A549 (cell line): Measurements from ENCODE around the gene IL6ST. TPM values are rescaled to one million over a fixed set of nuclear protein-coding genes. Genes with fewer than 3 reads are reported as not detected.
A peak's percentile ranks its signal among the peaks of the same experiment; 100 is the strongest.

Source experiments
- ATAC-seq, 2 experiments: fragments of 200-7000 bp in 1 of 2; fragments of >200 bp in 1 of 2; cut with Nextera tagmentation in 1 of 2; cut with Tn5 transposase in 1 of 2; 3 replicates each; pipeline versions ENCODE4 v1.8.0 to v1.9.1; 2018 to 2020; ENCODE audit warnings: mild to moderate bottlenecking in 1 of 2, moderate library complexity in 1 of 2
- CTCF ChIA-PET: fragments of 300-600 bp; sonication (Branson Sonifier 250); formaldehyde crosslinking; extraction: SDS; loops from one replicate; lab custom pipeline; 2021; ENCODE audit warnings: antibody characterized with exemption, inconsistent platforms; lab: Yijun Ruan, JAX
- POLR2A ChIA-PET: fragments of 350-600 bp; formaldehyde crosslinking; extraction: SDS; loops from one replicate; lab custom pipeline; 2021; ENCODE audit warnings: antibody characterized with exemption, inconsistent platforms; lab: Yijun Ruan, JAX
- DNase-seq, 2 experiments: peaks; one replicate each; pipeline versions ENCODE4 v3.0.0 to v3.0.0-alpha.2; 2011 to 2016; ENCODE audit warnings: low read depth in 1 of 2, low spot score in 1 of 2
- FAIRE-seq: peaks from 2 replicates; lab custom pipeline; 2011; peaks lifted over from hg19 to GRCh38; lab: Jason Lieb, UNC
- H3K27ac ChIP-seq, 2 experiments: fragments of >200 bp; sonication (Bioruptor Twin); formaldehyde crosslinking; 3 replicates each; pipeline ENCODE4 v1.5.1; 2016 to 2017
- H3K4me1 ChIP-seq: fragments of >200 bp; sonication (Bioruptor Twin); formaldehyde crosslinking; 3 replicates; pipeline ENCODE4 v1.6.1; 2016
- H3K4me2 ChIP-seq: fragments of >200 bp; sonication (Bioruptor Twin); formaldehyde crosslinking; 3 replicates; pipeline ENCODE4 v1.6.1; 2016
- H3K4me3 ChIP-seq: fragments of >200 bp; sonication (Bioruptor Twin); formaldehyde crosslinking; 3 replicates; pipeline ENCODE4 v1.5.1; 2016
- H3K9me3 ChIP-seq: fragments of >200 bp; sonication (Bioruptor Twin); formaldehyde crosslinking; 3 replicates; pipeline ENCODE4 v1.6.1; 2016
- BHLHE40 ChIP-seq: IDR thresholded peaks from 2 replicates; pipeline ENCODE4 v1.6.1; 2012; ENCODE audit warnings: low read depth, low read length, inconsistent platforms
- CEBPB ChIP-seq, 2 experiments: fragments of >200 bp in 1 of 2; sonication (Bioruptor Twin) in 1 of 2; formaldehyde crosslinking in 1 of 2; IDR thresholded peaks; 2 replicates each; pipeline ENCODE4 v1.6.1; 2012 to 2016
- CHD4 ChIP-seq: fragments of 200-600 bp; sonication (generic); IDR thresholded peaks from 2 replicates; pipeline ENCODE4 v1.6.1; 2016; ENCODE audit warnings: antibody characterized with exemption, mild to moderate bottlenecking, borderline replicate concordance
- CTCF ChIP-seq: fragments of >200 bp; sonication (Bioruptor Twin); formaldehyde crosslinking; IDR thresholded peaks from 3 replicates; pipeline ENCODE4 v1.5.1; 2016
- EHF ChIP-seq: fragments of 250-450 bp; sonication (Bioruptor Pico); IDR thresholded peaks from 2 replicates; pipeline ENCODE4 v1.5.0; 2020; ENCODE audit warnings: mild to moderate bottlenecking
- EHMT2 ChIP-seq: fragments of 200-600 bp; sonication (generic); IDR thresholded peaks from 2 replicates; pipeline ENCODE4 v1.6.1; 2016; ENCODE audit warnings: antibody characterized with exemption, low read depth, mild to moderate bottlenecking, moderate library complexity
- FOSB ChIP-seq: fragments of 250-450 bp; sonication (Bioruptor Pico); IDR thresholded peaks from 2 replicates; pipeline ENCODE4 v1.5.0; 2020; ENCODE audit warnings: mild to moderate bottlenecking, moderate library complexity
- FOSL2 ChIP-seq, 2 experiments: fragments of 450-650 bp in 1 of 2; fragments of >200 bp in 1 of 2; sonication (Bioruptor Twin) in 1 of 2; formaldehyde crosslinking; IDR thresholded peaks; 2 replicates each; pipeline versions ENCODE4 v1.5.0 to v1.6.1; 2016 to 2020; ENCODE audit warnings: mild to moderate bottlenecking in 1 of 2, moderate library complexity in 1 of 2
- HOXB13 ChIP-seq: fragments of 250-450 bp; sonication (Bioruptor Pico); IDR thresholded peaks from 2 replicates; pipeline ENCODE4 v1.5.0; 2020; ENCODE audit warnings: low read depth, mild to moderate bottlenecking, moderate library complexity
- JUNB ChIP-seq: fragments of >200 bp; sonication (Bioruptor Twin); formaldehyde crosslinking; IDR thresholded peaks from 2 replicates; pipeline ENCODE4 v1.6.1; 2016
- KDM1A ChIP-seq: fragments of 200-600 bp; sonication (generic); IDR thresholded peaks from 2 replicates; pipeline ENCODE4 v1.6.1; 2016; ENCODE audit warnings: low read depth, mild to moderate bottlenecking
- MAFK ChIP-seq: fragments of 450-650 bp; IDR thresholded peaks from 2 replicates; pipeline ENCODE4 v1.6.1; 2014; ENCODE audit not compliant: partially characterized antibody
- PHF8 ChIP-seq: fragments of 200-600 bp; sonication (generic); IDR thresholded peaks from 2 replicates; pipeline ENCODE4 v1.6.1; 2016; ENCODE audit warnings: low read depth, mild to moderate bottlenecking, antibody characterized with exemption, moderate library complexity, borderline replicate concordance
- RAD21 ChIP-seq, 2 experiments: fragments of >200 bp in 1 of 2; sonication (Bioruptor Twin) in 1 of 2; formaldehyde crosslinking in 1 of 2; IDR thresholded peaks in 1 of 2; conservative IDR thresholded peaks in 1 of 2; 2 replicates in 1 of 2; 3 replicates in 1 of 2; pipeline ENCODE4 v1.6.1; 2012 to 2018; ENCODE audit warnings: inconsistent platforms in 1 of 2
- RARB ChIP-seq: fragments of 250-450 bp; sonication (Bioruptor Pico); IDR thresholded peaks from 2 replicates; pipeline ENCODE4 v1.8.0; 2021; ENCODE audit warnings: mild to moderate bottlenecking, moderate library complexity
- SMC3 ChIP-seq: fragments of >200 bp; sonication (Bioruptor Twin); formaldehyde crosslinking; IDR thresholded peaks from 3 replicates; pipeline ENCODE4 v1.6.1; 2018; ENCODE audit warnings: inconsistent platforms
- WGBS: methylation state at CpG from one replicate; pipeline ENCODE4 v1.1.6; 2017; ENCODE audit errors: missing lambda C conversion rate; 5-methylcytosine and 5-hydroxymethylcytosine counted together
- polyA plus RNA-seq, 4 experiments: library from polyadenylated mRNA; depleted of rRNA in 3 of 4; stranded (reverse); fragments of >200 nt; fragmentation: RNase III in 1 of 4; extraction: RNeasy Plus Mini Kit Qiagen cat#74134 plus additional on column Dnase treatment in 1 of 4; gene quantifications; 2 replicates in 3 of 4; 3 replicates in 1 of 4; pipeline ENCODE4 v1.2.3, GENCODE V29; 2011 to 2017

Gene IL6ST
- polyA plus RNA-seq, 2 of the 4 experiments (the other 2 are of a cell fraction): 46.2 to 183 TPM

DNA sequence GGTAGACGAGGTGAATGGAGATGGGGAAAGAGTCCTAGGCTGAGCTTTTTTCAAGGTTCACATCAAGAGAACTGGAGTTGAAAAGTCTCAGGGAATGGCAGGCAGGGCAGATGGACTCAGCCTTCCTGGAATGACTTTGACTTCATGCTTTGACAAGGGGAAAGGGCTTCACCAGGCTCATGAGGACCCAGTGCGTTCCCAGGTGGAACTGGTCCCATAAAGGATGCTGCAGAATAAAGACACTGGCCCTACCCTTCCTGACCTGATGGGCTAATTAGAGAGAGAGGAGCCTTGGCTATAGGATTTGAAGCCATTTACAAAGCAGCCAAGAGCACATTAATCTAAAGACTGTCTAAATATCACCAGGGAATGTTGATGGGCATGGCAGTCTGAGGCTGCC is 79.8 kb downstream of the IL6ST start:
- ChIA-PET CTCF (interaction anchor here (1.0 kb wide), 1 partner anchor 93 kb away, joined by 3 read pairs; no protein-coding TSS in a partner anchor), POLR2A (no interaction called here)
- no peak overlapping the region for H3K4me3 ChIP-seq
- H3K9me3 ChIP-seq: no peaks in the 10 kb centered on the region
- no peak for TF ChIP-seq CTCF
- no peak for TF ChIP-seq HOXB13 (CRISPR knock-in tag)
- no peak for TF ChIP-seq JUNB
- TF ChIP-seq FOSB (CRISPR knock-in tag): no peak
- TF ChIP-seq RARB (CRISPR knock-in tag): no peak
- no peak for TF ChIP-seq RAD21 (conservative IDR thresholded peaks at IDR 0.05 in 1 of 2, IDR thresholded peaks at IDR 0.05 in 1 of 2)
- TF ChIP-seq MAFK: no peak
- no peak for TF ChIP-seq BHLHE40
- TF ChIP-seq SMC3: no peak
- no peak for TF ChIP-seq PHF8
- ATAC-seq (no peak), FAIRE-seq (no peak), DNase-seq (no peak)
- 91% methylated on average over 2 of the region's 2 CpGs for WGBS
- H3K27ac ChIP-seq: peak overlapping the region; percentile 42 to 82; a peak in 3 of 6 replicates
- H3K4me2 ChIP-seq: no peak overlapping the region
- peaks cover 38% of the 10 kb centered on the region for H3K4me1 ChIP-seq

DNA sequence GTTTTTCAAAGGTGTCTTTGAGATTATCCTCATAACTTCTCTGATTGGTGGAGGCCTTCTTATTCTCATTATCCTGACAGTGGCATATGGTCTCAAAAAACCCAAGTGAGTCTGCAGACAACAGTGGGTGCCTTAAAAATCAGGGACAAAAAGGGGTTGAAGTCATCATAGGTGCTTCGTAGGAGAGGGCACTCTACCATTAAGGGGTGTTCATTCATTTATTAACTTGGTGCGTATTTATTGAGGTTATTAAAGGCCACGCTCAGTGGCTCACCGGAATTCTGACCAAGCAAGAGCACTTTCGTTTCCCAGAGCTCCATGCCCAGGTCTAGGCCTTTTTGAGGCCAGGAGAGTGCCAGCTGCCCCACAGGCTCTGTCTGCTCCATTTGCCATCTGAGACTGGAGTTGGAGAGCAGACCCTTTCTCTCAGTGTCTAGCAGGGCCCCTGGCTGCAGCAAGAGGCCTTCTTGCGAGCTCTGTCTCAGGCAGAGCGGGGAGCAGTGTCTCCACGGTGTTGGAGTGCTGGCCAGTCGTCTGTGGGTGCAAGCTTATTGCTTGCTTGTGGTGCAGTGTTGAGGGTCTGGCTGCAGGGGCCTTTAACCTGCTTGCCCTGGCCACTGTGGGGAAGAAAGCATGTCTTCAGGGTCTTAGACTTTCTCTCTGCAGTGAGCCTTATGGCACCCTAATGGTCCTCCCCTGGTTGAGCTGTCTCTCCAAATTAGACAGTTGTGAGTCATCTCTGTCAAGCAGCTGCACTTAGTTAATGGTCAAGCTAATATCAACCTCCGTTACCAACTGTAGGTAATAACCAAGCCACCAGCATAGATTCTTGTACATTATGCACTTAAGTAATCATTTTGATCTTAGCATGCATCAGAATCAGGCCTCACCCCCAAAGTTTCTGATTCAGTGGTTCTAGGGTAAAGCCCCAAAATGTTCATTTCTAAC is 81.0 kb downstream of the IL6ST start:
- no peak for TF ChIP-seq CHD4
- no peak for TF ChIP-seq FOSL2 (IDR thresholded peaks at IDR 0.05)
- TF ChIP-seq FOSL2 (CRISPR knock-in tag; IDR thresholded peaks at IDR 0.05): 0 out of 2 replicates have a peak, but pooled peaks have one; percentile 12
- ChIA-PET POLR2A (no interaction called here), CTCF (interaction anchor here (1.0 to 2.1 kb wide), 3 partner anchors 10 to 92 kb away, joined by 3 to 6 read pairs (median 5); no protein-coding TSS in a partner anchor)
- ATAC-seq (peak in 1 of 2 experiments; percentile 54; a peak in 4 of 6 replicates), DNase-seq (no peak), FAIRE-seq (no peak)
- Histone ChIP-seq H3K4me2 (peak overlapping the region; percentile 54), H3K27ac (peak overlapping the region; percentile 58 to 82), H3K4me1 (peaks cover 38% of the 10 kb centered on the region), H3K4me3 (no peak overlapping the region), H3K9me3 (no peaks in the 10 kb centered on the region)
- 81% methylated on average over 10 of the region's 10 CpGs for WGBS

DNA sequence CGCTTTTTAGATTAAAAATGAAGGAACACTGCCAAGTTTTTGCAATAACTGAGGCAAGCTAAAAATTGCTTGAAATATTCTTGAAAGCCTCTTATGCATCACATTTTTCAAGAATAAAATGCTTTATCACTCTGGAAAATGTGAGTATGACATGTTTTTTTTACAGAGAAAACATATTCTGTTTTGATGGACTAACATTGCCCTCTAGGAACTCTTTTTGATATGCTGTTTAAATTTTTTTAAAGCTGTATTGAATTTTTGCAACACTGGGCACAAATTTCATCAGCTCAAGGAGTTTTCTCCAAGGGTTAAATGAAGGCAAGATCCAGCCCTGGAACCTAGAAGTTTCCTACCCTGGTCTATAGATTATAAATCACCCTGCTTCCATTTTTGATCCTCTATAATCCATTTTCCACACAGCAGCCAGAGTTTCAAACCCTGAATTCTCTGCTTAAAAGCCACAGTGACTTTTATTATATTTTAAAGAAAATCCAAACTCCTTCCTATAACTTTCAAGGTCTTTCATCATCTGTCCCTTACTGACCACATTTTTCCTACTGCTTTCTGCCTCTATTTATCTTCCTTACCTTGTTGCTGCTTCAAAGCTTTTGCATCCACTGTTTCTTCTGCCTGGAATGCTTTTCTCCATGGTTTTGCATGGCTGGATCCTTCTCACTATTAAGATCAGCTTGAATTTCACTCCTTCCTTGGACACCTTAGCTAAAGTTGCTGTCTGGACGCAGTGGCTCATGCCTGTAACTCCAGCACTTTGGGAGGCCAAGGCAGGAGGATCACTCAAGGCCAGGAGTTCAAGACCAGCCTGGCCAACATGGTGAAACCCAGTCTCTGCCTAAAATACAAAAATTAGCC is 82.7 kb downstream of the IL6ST start:
- WGBS: 91% methylated on average over 2 of the region's 2 CpGs
- no peak for DNase-seq
- no peak overlapping the region for H3K4me3 ChIP-seq
- CTCF ChIA-PET: interaction anchor here (1.2 to 2.1 kb wide), 2 partner anchors 9 to 11 kb away, joined by 4 to 6 read pairs; no protein-coding TSS in a partner anchor
- TF ChIP-seq SMC3 (peak; percentile 30; the same call in 2 of the 3 replicates), CEBPB (IDR thresholded peaks at IDR 0.05) (peak in 1 of 2 experiments; percentile 64; a peak in 1 of 4 replicates), EHMT2 (no peak), RAD21 (conservative IDR thresholded peaks at IDR 0.05 in 1 of 2, IDR thresholded peaks at IDR 0.05 in 1 of 2) (peak in 1 of 2 experiments; percentile 52; a peak in 3 of 5 replicates), EHF (CRISPR knock-in tag) (no peak), KDM1A (no peak), HOXB13 (CRISPR knock-in tag) (no peak)
- TF ChIP-seq, all 56 proteins: peak for 3
- FAIRE-seq (no peak), ATAC-seq (no peak)
- 0 out of 3 replicates have a peak overlapping the region, but pooled peaks have one; percentile 0 for H3K4me2 ChIP-seq
- H3K27ac ChIP-seq: peak overlapping the region; percentile 63 to 82
- H3K9me3 ChIP-seq: no peaks in the 10 kb centered on the region
- H3K4me1 ChIP-seq: peaks cover 32% of the 10 kb centered on the region
- POLR2A ChIA-PET: interaction anchor here (0.5 kb wide), 1 partner anchor 305 kb away, joined by 3 read pairs; no protein-coding TSS in a partner anchor
